HCT116 (cell line): ENCODE results near the gene KCNB1. TPM values are rescaled to one million over a fixed set of nuclear protein-coding genes. Genes with fewer than 3 reads are reported as not detected.

Experiments used
- ATAC-seq: fragments of 200-7000 bp; cut with Tn5 transposase; 2 replicates; pipeline ENCODE4 v1.9.1; 2020; ENCODE audit warnings: mild to moderate bottlenecking, moderate library complexity
- BruUV-seq: library from RNA; stranded (reverse); fragments of 400-500 nt; replicated peaks from 2 replicates; lab custom pipeline; 2021; lab: Mats Ljungman, UMichigan
- CTCF ChIA-PET: fragments of 300-600 bp; sonication (Branson Sonifier 250); formaldehyde crosslinking; loops from one replicate; lab custom pipeline; 2021; ENCODE audit warnings: antibody characterized with exemption; lab: Charles Lee
- POLR2A ChIA-PET: fragments of 300-600, 350-600 bp; sonication (Branson Sonifier 250); formaldehyde crosslinking; loops from one replicate; lab custom pipeline; 2021; ENCODE audit warnings: antibody characterized with exemption; lab: Charles Lee
- RAD21 ChIA-PET, 2 experiments: fragments of 300-600 bp; sonication (Branson Sonifier 250); formaldehyde crosslinking; loops; one replicate each; lab custom pipeline; 2023; ENCODE audit warnings: low total read pairs in 2 of 2; ENCODE audit not compliant: uncharacterized antibody in 2 of 2, unreplicated experiment in 2 of 2, low non-redundant PET in 1 of 2; lab: Charles Lee
- DNase-seq: peaks from one replicate; pipeline ENCODE4 v3.0.0-alpha.2; 2010; ENCODE audit warnings: low read depth, low spot score
- H2AFZ ChIP-seq: fragments of 200-600 bp; shearing (Covaris generic), sonication (generic); 2 replicates; pipeline ENCODE4 v1.6.1; 2017; ENCODE audit warnings: low read depth, mixed run types, mixed read lengths, antibody characterized with exemption, low read length; ENCODE audit not compliant: poor library complexity, severe bottlenecking
- H3K27ac ChIP-seq: 2 replicates; pipeline ENCODE4 v1.5.1; 2012; ENCODE audit warnings: low read depth, low read length
- H3K27me3 ChIP-seq: fragments of 200-600 bp; sonication (generic); 2 replicates; pipeline ENCODE4 v1.6.1; 2016; ENCODE audit warnings: mixed run types, low read length, mixed read lengths; ENCODE audit not compliant: insufficient read depth
- H3K36me3 ChIP-seq, 2 experiments: fragments of 200-500 bp in 1 of 2; fragments of 200-600 bp in 1 of 2; sonication (Bioruptor generic) in 1 of 2; sonication (generic) in 1 of 2; 2 replicates each; pipeline versions ENCODE4 v1.5.1 to v1.6.1; 2014 to 2016; ENCODE audit warnings: low read length in 2 of 2, inconsistent platforms in 1 of 2, mixed read lengths in 1 of 2, mixed run types in 1 of 2; ENCODE audit not compliant: insufficient read depth in 2 of 2, control insufficient read depth in 1 of 2
- H3K4me1 ChIP-seq, 2 experiments: fragments of 200-600 bp in 1 of 2; sonication (generic) in 1 of 2; 2 replicates each; pipeline versions ENCODE4 v1.5.1 to v1.6.1; 2012 to 2017; ENCODE audit warnings: low read length in 2 of 2, inconsistent platforms in 1 of 2, mild to moderate bottlenecking in 1 of 2, mixed read lengths in 1 of 2, mixed run types in 1 of 2, moderate library complexity in 1 of 2; ENCODE audit not compliant: insufficient read depth in 2 of 2, control insufficient read depth in 1 of 2
- H3K4me2 ChIP-seq: fragments of 200-600 bp; sonication (generic); 2 replicates; pipeline ENCODE4 v1.6.1; 2017; ENCODE audit warnings: mixed run types, low read length, mixed read lengths
- H3K4me3 ChIP-seq, 2 experiments: fragments of 200-600 bp in 1 of 2; sonication (generic) in 1 of 2; replicated peaks in 1 of 2; 2 replicates each; pipeline ENCODE4 v1.5.1; 2011 to 2016; ENCODE audit warnings: low read length in 2 of 2, control low read depth in 1 of 2, low read depth in 1 of 2, mild to moderate bottlenecking in 1 of 2, mixed read lengths in 1 of 2, mixed run types in 1 of 2
- H3K79me2 ChIP-seq: fragments of 200-600 bp; sonication (generic); 2 replicates; pipeline ENCODE4 v1.6.1; 2017; ENCODE audit warnings: mild to moderate bottlenecking, mixed run types, low read length, moderate library complexity, mixed read lengths; ENCODE audit not compliant: insufficient read depth
- H3K9ac ChIP-seq: fragments of 200-600 bp; sonication (generic); 2 replicates; pipeline ENCODE4 v1.6.1; 2016; ENCODE audit warnings: low read length, mixed read lengths
- H3K9me2 ChIP-seq: fragments of 200-600 bp; sonication (generic), shearing (Covaris generic); 2 replicates; pipeline ENCODE4 v1.6.1; 2017; ENCODE audit warnings: mixed run types, mild to moderate bottlenecking, moderate library complexity; ENCODE audit not compliant: insufficient read depth
- H3K9me3 ChIP-seq, 2 experiments: fragments of 200-500 bp in 1 of 2; fragments of 200-600 bp in 1 of 2; sonication (Bioruptor generic) in 1 of 2; sonication (generic) in 1 of 2; 2 replicates each; pipeline ENCODE4 v1.6.1; 2014 to 2017; ENCODE audit warnings: low read length in 2 of 2, mixed read lengths in 2 of 2, inconsistent platforms in 1 of 2, low read depth in 1 of 2, mild to moderate bottlenecking in 1 of 2, mixed run types in 1 of 2, moderate library complexity in 1 of 2; ENCODE audit not compliant: control insufficient read depth in 1 of 2, insufficient read depth in 1 of 2
- H4K20me1 ChIP-seq: fragments of 200-600 bp; sonication (generic), shearing (Covaris generic); 2 replicates; pipeline ENCODE4 v1.6.1; 2017; ENCODE audit warnings: mixed run types, mild to moderate bottlenecking, moderate library complexity; ENCODE audit not compliant: insufficient read depth
- CEBPB ChIP-seq: IDR thresholded peaks from 2 replicates; pipeline ENCODE4 v1.6.1; 2012; ENCODE audit warnings: low read depth
- CTCF ChIP-seq, 3 experiments: fragments of 200-600 bp in 1 of 3; sonication (generic) in 1 of 3; IDR thresholded peaks in 2 of 3; conservative IDR thresholded peaks in 1 of 3; 2 replicates each; pipeline ENCODE4 v1.5.1; 2012 to 2017; ENCODE audit warnings: low read depth in 2 of 3, low read length in 2 of 3, antibody characterized with exemption in 1 of 3, borderline replicate concordance in 1 of 3, control low read depth in 1 of 3, mild to moderate bottlenecking in 1 of 3, mixed read lengths in 1 of 3, mixed run types in 1 of 3, moderate library complexity in 1 of 3; ENCODE audit not compliant: insufficient read depth in 1 of 3
- EZH2phosphoT487 ChIP-seq: fragments of 200-600 bp; IDR thresholded peaks from 2 replicates; pipeline ENCODE4 v1.6.1; 2018; ENCODE audit warnings: antibody characterized with exemption, borderline replicate concordance
- JUND ChIP-seq: IDR thresholded peaks from 2 replicates; pipeline ENCODE4 v1.6.1; 2012
- POLR2A ChIP-seq: IDR thresholded peaks from 2 replicates; pipeline ENCODE4 v1.7.0; 2011; ENCODE audit warnings: borderline replicate concordance; ENCODE audit not compliant: insufficient read depth, insufficient read length; ENCODE audit errors: extremely low read depth
- RAD21 ChIP-seq: IDR thresholded peaks from 2 replicates; pipeline ENCODE4 v1.6.1; 2012; ENCODE audit warnings: low read depth, mild to moderate bottlenecking
- REST ChIP-seq: IDR thresholded peaks from 2 replicates; pipeline ENCODE4 v1.6.1; 2012; ENCODE audit warnings: low read depth
- SIN3A ChIP-seq: IDR thresholded peaks from 2 replicates; pipeline ENCODE4 v1.6.1; 2012; ENCODE audit warnings: low read depth
- SP1 ChIP-seq: IDR thresholded peaks from 2 replicates; pipeline ENCODE4 v1.6.1; 2012; ENCODE audit warnings: low read depth
- TCF7L2 ChIP-seq: IDR thresholded peaks from 2 replicates; pipeline ENCODE4 v1.7.0; 2011; ENCODE audit warnings: borderline replicate concordance, inconsistent platforms; ENCODE audit not compliant: insufficient read depth, insufficient read length; ENCODE audit errors: extremely low read depth
- YY1 ChIP-seq: IDR thresholded peaks from 2 replicates; pipeline ENCODE4 v1.6.1; 2011; ENCODE audit warnings: low read length, low read depth, moderate library complexity, mild to moderate bottlenecking; ENCODE audit not compliant: insufficient replicate concordance; ENCODE audit errors: extremely low read depth
- ZNF274 ChIP-seq: fragments of 200-500 bp; sonication (Bioruptor generic); IDR thresholded peaks from 2 replicates; pipeline ENCODE4 v1.6.1; 2014; ENCODE audit warnings: mild to moderate bottlenecking, low read depth, low read length, inconsistent platforms
- intact Hi-C: fragments of 100-400 bp; cut with micrococcal nuclease; formaldehyde crosslinking; loops from 2 replicates; pipeline ENCODE4 v1.10.0; 2022
- total RNA-seq: library from RNA; stranded (reverse); gene quantifications from one replicate; pipeline ENCODE4 v1.2.1, GENCODE V29; 2021; ENCODE audit not compliant: unreplicated experiment

The KCNB1 gene
- total RNA-seq, 1 experiment from 2014 or later = 0.79 TPM

- no TSS peak for BruUV-seq
Measured at GRCh38 chr20:49387581-49387939, 94.9 kb downstream of the KCNB1 start.

More at GRCh38 chr20:49387581-49387939, 94.9 kb downstream of the KCNB1 start:
- intact Hi-C loops = no loop called here
- ATAC-seq (no peak), DNase-seq (no peak)
- H3K79me2 ChIP-seq = no peaks in the 10 kb centered on the region
- no peak overlapping the region for H3K4me3 ChIP-seq
- H3K27ac ChIP-seq = no peak overlapping the region
- no peak overlapping the region for H3K9ac ChIP-seq
- H3K4me1 ChIP-seq = peaks cover 0 to 3% of the 10 kb centered on the region in 2 experiments; a peak in 1 of 4 replicates
- H3K9me3 ChIP-seq = no peaks in the 10 kb centered on the region
- no peak overlapping the region for H2AFZ ChIP-seq
- ChIA-PET POLR2A (no interaction called here), RAD21 (no interaction called here), CTCF (no interaction called here)
- no peaks in the 10 kb centered on the region for H3K36me3 ChIP-seq
- no peak overlapping the region for H3K4me2 ChIP-seq
- H3K27me3 ChIP-seq = no peaks in the 10 kb centered on the region
- no peaks in the 10 kb centered on the region for H3K9me2 ChIP-seq
- TF ChIP-seq SP1 = no peak
- no peak for TF ChIP-seq JUND
- no peak for TF ChIP-seq EZH2phosphoT487
- TF ChIP-seq SIN3A = no peak
- TF ChIP-seq REST = no peak
- no peak for TF ChIP-seq TCF7L2
- no peak for TF ChIP-seq POLR2A
- TF ChIP-seq RAD21 = no peak
- TF ChIP-seq CTCF (IDR thresholded peaks at IDR 0.05 in 2 of 3, conservative IDR thresholded peaks at IDR 0.05 in 1 of 3; ENCODE audit: borderline replicate concordance in 1 of 3, insufficient read depth in 1 of 3, low read depth in 2 of 3, low read length in 2 of 3) = no peak
- TF ChIP-seq YY1 = no peak
- no peak for TF ChIP-seq CEBPB
- TF ChIP-seq ZNF274 = no peak
- H4K20me1 ChIP-seq = no peaks in the 10 kb centered on the region
